Pancreas (tissue), 10 donors: ENCODE measurements around the gene LRFN2. TPM values are rescaled to one million over a fixed set of nuclear protein-coding genes. Genes with fewer than 3 reads are reported as not detected.

Source experiments
- ATAC-seq, 4 donors: fragments of 200-7000 bp; cut with Tn5 transposase; one replicate each; pipeline versions ENCODE4 v1.8.0 to v1.9.1; 2020; ENCODE audit warnings: mild to moderate bottlenecking in 4 of 4, moderate library complexity in 4 of 4
- DNase-seq, 6 donors: peaks; one replicate each; pipeline ENCODE4 v3.0.0-alpha.2; 2020
- FAIRE-seq: peaks from 2 replicates; lab custom pipeline; 2012; peaks lifted over from hg19 to GRCh38; lab: Jason Lieb, UNC
- H3K27ac ChIP-seq, 4 donors: fragments of 200-600 bp; sonication (generic); 1 replicate in 3 of 4; 2 replicates in 1 of 4; pipeline versions ENCODE4 v1.5.0 to v1.8.0; 2020
- H3K27me3 ChIP-seq, 4 donors: fragments of 200-600 bp; one replicate each; pipeline ENCODE4 v1.8.0; 2021
- H3K36me3 ChIP-seq, 3 donors: fragments of 200-600 bp; sonication (generic) in 1 of 3; one replicate each; pipeline versions ENCODE4 v1.5.0 to v1.8.0; 2020 to 2021
- H3K4me1 ChIP-seq, 3 donors: fragments of 200-600 bp; one replicate each; pipeline ENCODE4 v1.8.0; 2021
- H3K4me3 ChIP-seq, 4 donors: fragments of 200-600 bp; sonication (generic) in 2 of 4; one replicate each; pipeline versions ENCODE4 v1.5.0 to v1.8.0; 2020 to 2021
- H3K9me3 ChIP-seq, 4 donors: fragments of 200-600 bp; one replicate each; pipeline ENCODE4 v1.8.0; 2021
- CTCF ChIP-seq, 4 donors: fragments of 200-600 bp; sonication (generic) in 3 of 4; IDR thresholded peaks; one replicate each; pipeline versions ENCODE4 v1.5.0 to v1.8.0; 2021; ENCODE audit warnings: antibody characterized with exemption in 4 of 4
- WGBS, 2 donors: extraction: QIAGEN DNeasy Blood & Tissue Kit; methylation state at CpG; one replicate each; pipeline ENCODE4 v1.1.7; 2013; 5-methylcytosine and 5-hydroxymethylcytosine counted together
- intact Hi-C, 3 donors: fragments of 100-400 bp; cut with DNase I; formaldehyde crosslinking; loops; one replicate each; pipeline versions ENCODE4 v1.11.1 to v1.14.2; 2022
- polyA plus RNA-seq, 2 donors: library from polyadenylated mRNA; stranded (reverse); fragments of 200-250 nt; gene quantifications; one replicate each; pipeline ENCODE4 v1.2.3, GENCODE V29; 2013
- total RNA-seq, 6 donors: library from RNA; stranded (reverse); fragmentation: NEBNext Ultra II Directional in 4 of 6; extraction: Animal tissue kit (Norgen Biotek cat#: 25700) in 4 of 6; gene quantifications; one replicate each; pipeline versions ENCODE4 v1.2.1 to v1.2.4, GENCODE V29; 2021 to 2023
- donor health status: healthy with polysubstance abuse.
- donor health status: DM: no; HTN: no; CAD: no; lungs with moderate emphysema.
- donor health status: DM: no; HTN: no; CAD: no.
- donor health status: control.
- donor health status: control.
- donor health status: Bipolar disorder and iron deficiency.
- donor health status: DM: yes; HTN: yes; CAD: no.
- donor health status: DM: no; HTN: no; CAD: no.
- donor health status: DM: no; HTN: no; CAD: no.
- donor health status: DM: yes; HTN: yes; CAD: no.

Gene LRFN2
- total and polyA plus RNA-seq, 8 donors, result 0.22 to 1.5 (median 0.54) TPM

GRCh38 chr6:40432982-40433381 lies 154.2 kb downstream of the LRFN2 start:
- Histone ChIP-seq H3K4me3 (no peak overlapping the region), H3K27me3 (no peaks in the 10 kb centered on the region), H3K27ac (no peak overlapping the region), H3K9me3 (no peaks in the 10 kb centered on the region), H3K4me1 (no peaks in the 10 kb centered on the region), H3K36me3 (no peaks in the 10 kb centered on the region)
- TF ChIP-seq CTCF (IDR thresholded peaks at IDR 0.05), result no peak
- DNase-seq, result no peak
- ATAC-seq, result no peak
- no peak for FAIRE-seq
- intact Hi-C loops, result no loop called here
- WGBS, 2 donors, result 85 to 87% methylated on average over 6 of the region's 6 CpGs

GRCh38 chr6:40431706-40432105 lies 155.5 kb downstream of the LRFN2 start:
- ATAC-seq, result no peak
- TF ChIP-seq CTCF (IDR thresholded peaks at IDR 0.05), result no peak
- WGBS, 2 donors, result 86 to 94% methylated on average over 12 of the region's 12 CpGs
- no peak for DNase-seq
- Histone ChIP-seq H3K4me3 (no peak overlapping the region), H3K27ac (no peak overlapping the region), H3K36me3 (no peaks in the 10 kb centered on the region), H3K4me1 (no peaks in the 10 kb centered on the region), H3K27me3 (no peaks in the 10 kb centered on the region), H3K9me3 (no peaks in the 10 kb centered on the region)
- intact Hi-C loops, result no loop called here
- FAIRE-seq, result no peak

- Histone ChIP-seq H3K36me3 (no peaks in the 10 kb centered on the region), H3K27ac (no peak overlapping the region), H3K4me1 (no peaks in the 10 kb centered on the region), H3K4me3 (no peak overlapping the region), H3K27me3 (no peaks in the 10 kb centered on the region), H3K9me3 (no peaks in the 10 kb centered on the region)
- DNase-seq (peak in 3 of 6 donors; percentile 48 to 70 (median 58)), ATAC-seq (peak; percentile 46 to 90 (median 74)), FAIRE-seq (no peak)
- TF ChIP-seq CTCF (IDR thresholded peaks at IDR 0.05), result no peak
- WGBS, 2 donors, result 42 to 51% methylated on average over 3 of the region's 3 CpGs
- intact Hi-C loops, result no loop called here
Measured at GRCh38 chr6:40427196-40427595, 160.0 kb downstream of the LRFN2 start.

- Histone ChIP-seq H3K36me3 (no peaks in the 10 kb centered on the region), H3K4me1 (no peaks in the 10 kb centered on the region), H3K4me3 (no peak overlapping the region), H3K9me3 (no peaks in the 10 kb centered on the region), H3K27ac (no peak overlapping the region), H3K27me3 (no peaks in the 10 kb centered on the region)
- WGBS, 2 donors, result 91 to 93% methylated on average over 7 of the region's 7 CpGs
- DNase-seq, result no peak
- no peak for FAIRE-seq
- intact Hi-C loops, result no loop called here
- peak in 3 of 4 donors; percentile 24 to 32 (median 30) for ATAC-seq
- TF ChIP-seq CTCF (IDR thresholded peaks at IDR 0.05), result no peak
Measured at GRCh38 chr6:40426346-40427066, 160.7 kb downstream of the LRFN2 start.
